HG02642 (cell line): Measurements from ENCODE around the gene RCL1.

Source experiments
- ATAC-seq: cut with Tn5 transposase; IDR thresholded peaks from one replicate; pipeline ENCODE4 v1.9.1; 2021; ENCODE audit warnings: mild to moderate bottlenecking; ENCODE audit not compliant: unreplicated experiment, poor library complexity

RCL1 gene

GRCh38 chr9:4805191-4805918, 12.6 kb downstream of the RCL1 start:
- no peak for ATAC-seq

GRCh38 chr9:4810565-4810964, 17.8 kb downstream of the RCL1 start:
- no peak for ATAC-seq

DNA sequence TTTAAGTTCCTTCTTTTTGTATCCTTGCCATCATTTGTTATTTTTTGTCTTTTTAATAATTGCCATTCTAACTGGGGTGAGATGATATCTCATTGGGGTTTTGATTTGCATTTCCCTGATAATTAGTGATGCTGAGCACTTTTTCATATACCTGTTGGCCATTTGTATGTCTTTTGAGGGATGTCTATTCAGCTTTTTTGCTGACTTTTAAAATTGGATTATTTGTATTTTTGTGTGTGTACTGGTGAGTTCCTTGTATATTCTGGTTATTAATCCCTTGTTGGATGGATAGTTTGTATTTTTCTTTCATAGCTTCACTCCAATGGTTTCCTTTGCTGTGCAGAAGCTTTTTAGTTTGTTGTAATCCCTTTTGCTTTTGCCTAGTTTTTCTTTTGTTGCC, 19.1 kb downstream of the RCL1 start:
- ATAC-seq, result no peak

- ATAC-seq, result no peak
Measured at GRCh38 chr9:4812858-4813257, 20.1 kb downstream of the RCL1 start.

GRCh38 chr9:4814913-4815312, 22.2 kb downstream of the RCL1 start:
- no peak for ATAC-seq

DNA sequence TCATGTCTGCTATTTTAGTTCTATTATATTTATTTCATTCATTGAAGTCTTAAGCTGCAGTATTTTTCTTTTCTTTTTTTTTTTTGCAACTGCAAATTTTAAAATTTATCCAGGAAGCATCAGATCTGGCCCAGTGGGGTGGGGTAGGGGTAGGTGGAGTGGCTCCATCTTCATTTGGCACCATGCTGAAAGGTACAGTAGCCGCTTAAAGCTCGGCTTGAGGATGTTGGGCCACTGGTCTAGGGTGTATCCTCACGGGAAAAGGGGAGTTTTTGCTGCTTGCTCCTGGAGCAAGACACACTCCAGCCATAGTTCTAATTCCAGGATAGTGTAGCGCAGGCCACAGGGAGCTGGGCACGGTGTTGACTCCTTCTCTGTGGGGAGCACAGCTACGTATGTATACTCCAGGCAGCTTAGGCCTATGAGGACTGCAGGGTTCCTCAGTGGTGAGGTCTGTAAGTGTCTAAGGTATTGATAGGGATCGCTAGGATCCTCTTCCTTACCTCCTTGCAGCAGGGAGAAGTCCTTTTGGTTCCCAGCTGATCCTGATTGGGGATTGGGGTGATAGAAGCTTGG, 22.7 kb downstream of the RCL1 start:
- ATAC-seq, result no peak

DNA sequence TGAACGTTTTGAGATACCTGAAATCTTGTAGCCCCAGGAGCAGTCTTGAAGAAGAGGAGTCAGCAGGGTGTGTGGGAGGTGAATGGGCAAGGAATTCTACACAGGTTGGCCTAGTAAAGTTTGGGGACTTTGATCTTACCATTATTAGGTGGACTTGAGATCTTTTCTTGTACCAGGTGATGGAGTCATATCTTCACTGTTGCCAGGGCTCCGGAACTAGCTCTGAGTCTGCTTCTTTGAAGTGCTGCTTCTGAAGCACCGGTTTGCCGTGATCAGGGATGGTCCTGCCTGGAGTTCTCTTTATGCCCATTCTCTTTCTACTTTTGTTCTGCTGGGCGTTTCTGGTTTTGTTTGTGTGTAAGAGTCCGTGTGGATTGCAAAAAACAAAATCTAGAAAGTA, 27.4 kb downstream of the RCL1 start:
- ATAC-seq, result no peak

GRCh38 chr9:4821133-4821532, 28.4 kb downstream of the RCL1 start:
- no peak for ATAC-seq

- ATAC-seq, result no peak
Measured at GRCh38 chr9:4822057-4822456, 29.3 kb downstream of the RCL1 start.

DNA sequence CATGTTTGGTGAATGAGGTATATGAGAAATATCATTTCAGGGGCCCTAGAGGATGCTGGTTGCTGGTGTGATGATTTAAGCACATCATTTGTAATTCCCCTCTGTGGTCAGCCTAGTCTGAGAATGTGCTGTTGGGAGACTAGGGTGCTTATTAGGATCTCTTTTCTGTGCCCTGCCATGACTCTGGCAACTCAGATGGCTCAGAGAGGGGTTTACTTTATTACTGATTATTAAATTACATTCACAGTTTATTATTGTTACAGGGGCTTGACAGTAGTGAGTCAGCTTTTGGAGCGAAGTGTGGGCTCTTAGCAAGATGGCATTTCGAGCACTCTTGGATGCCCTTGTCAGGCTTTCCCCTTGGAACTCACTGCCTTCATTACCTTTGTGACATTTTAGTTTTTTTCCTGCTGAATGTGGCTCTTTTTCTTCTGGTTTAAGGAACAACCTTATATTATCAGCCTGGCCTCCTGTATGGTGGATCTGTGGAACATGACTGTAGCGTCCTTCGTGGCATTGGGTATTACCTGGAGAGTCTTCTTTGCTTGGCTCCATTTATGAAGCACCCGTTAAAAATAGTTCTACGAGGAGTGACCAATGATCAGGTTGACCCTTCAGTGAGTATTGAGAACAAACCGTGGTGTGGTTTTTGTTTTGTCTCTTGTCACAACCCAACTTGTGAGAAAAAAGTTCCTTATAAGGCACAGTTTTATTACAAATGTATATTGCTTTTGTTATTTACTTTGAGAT, 33.8 kb downstream of the RCL1 start:
- ATAC-seq, result no peak

DNA sequence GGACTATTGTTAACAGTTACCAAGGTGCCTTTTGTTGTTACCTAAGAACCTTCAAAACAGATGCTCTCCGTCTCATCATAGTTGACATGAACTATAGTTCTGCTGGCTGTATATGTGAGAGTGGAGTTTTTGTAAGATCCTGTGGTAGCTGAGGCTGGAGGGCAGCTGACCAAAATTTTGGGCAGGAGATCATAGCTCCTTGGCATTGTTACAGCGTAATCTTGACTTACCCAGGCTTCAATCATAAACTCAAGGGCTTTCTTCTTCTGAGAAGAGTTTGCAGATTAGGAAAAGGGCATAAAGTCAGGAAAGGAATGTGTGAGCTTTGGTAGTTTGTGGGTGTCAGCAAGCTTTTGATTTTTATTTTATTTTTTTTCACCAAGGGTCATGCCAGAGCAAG, 34.5 kb downstream of the RCL1 start:
- ATAC-seq, result no peak

GRCh38 chr9:4828761-4829160, 36.0 kb downstream of the RCL1 start:
- no peak for ATAC-seq

GRCh38 chr9:4829969-4830368, 37.2 kb downstream of the RCL1 start:
- ATAC-seq, result no peak

DNA sequence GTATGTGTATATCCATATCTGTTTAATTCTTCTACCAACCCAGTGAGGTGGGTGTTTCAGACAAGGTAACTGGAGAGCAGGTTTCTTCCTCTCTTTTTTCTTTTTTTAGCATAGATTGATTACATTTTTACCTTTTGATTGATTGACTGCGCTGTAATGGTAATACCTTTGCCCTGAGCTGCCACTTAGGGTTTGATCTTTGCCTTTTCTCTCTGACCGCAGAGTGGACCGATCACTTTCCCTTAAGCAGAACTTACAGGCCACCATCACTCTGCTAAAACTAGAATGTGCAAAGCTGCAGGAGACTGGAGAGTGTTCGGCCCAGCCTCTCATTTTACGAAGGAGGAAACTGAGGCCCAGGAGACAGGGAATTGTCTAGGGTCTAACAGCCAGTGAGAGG, 38.0 kb downstream of the RCL1 start:
- ATAC-seq, result no peak

DNA sequence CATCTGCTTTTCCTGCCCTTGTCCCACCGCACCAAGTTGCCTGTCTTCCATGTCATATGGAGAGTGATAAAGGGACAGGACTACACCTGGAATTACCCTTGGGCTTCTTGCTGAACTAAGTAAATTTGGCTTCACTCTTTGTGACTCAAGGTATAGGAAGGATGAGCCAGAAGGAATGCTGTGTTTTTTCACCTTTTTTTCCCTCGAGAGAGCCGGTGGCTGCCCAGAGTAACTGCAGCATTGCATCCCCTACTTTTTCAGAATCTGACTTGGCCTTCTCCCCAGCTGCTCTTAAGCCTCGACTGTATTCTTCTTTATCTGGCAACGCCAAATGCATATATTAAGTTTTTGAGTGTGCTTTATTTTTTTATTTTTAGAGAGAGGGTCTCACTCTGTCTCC, 38.4 kb downstream of the RCL1 start:
- ATAC-seq, result no peak

DNA sequence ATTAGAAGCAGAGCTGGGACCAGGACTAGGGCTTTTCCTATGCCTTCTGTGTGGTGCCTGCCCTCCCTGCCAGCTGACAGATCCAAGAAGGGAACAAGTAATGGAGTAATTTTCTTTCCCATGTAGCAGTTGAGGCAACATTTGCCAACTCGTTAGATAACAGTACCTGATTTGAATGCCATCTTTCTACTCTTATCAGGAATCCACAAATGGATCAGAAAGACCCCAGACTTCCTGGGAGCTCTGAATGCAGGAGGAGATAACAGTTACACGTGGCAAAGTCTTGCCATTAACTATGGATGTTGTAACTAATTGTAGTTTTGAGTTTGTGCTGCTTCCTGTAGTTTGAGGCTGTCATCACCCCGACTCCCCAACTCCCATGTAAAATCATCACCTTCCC, 39.2 kb downstream of the RCL1 start:
- ATAC-seq, result no peak

- ATAC-seq, result no peak
Measured at GRCh38 chr9:4832786-4833579, 40.2 kb downstream of the RCL1 start.

- no peak for ATAC-seq
Measured at GRCh38 chr9:4833781-4834560, 41.2 kb downstream of the RCL1 start.

DNA sequence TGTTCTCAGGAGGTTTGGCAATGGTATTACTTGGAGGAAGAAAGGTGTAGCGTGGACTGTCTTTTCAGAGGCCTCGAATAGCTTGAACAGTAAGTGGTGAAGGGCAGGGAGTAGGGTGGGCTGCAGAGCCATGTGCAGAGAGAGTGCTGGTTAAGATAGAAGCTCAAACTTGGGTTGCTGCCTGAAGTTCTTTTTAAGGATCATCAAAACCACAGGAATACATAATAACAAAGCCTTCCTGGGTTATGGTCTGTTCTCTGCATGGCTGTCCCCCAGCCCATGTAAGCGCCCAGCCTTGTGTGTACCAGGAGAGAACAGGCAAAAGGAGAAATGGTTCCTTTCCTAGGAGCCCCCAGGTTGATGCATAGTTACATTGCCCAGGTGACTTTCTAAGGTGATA, 43.9 kb downstream of the RCL1 start:
- no peak for ATAC-seq
